ENCODE results near the gene BRWD1. TPM values are rescaled to one million over a fixed set of nuclear protein-coding genes. Genes with fewer than 3 reads are reported as not detected.
"Not testable (repeated sequence)": the region's sequence is repeated elsewhere in the genome, so short reads cannot be mapped to it uniquely, and the experiment has no call there.

The BRWD1 gene
- total and polyA plus RNA-seq, 2 donors from 2014 or later = 9.1 to 43.9 TPM

DNA sequence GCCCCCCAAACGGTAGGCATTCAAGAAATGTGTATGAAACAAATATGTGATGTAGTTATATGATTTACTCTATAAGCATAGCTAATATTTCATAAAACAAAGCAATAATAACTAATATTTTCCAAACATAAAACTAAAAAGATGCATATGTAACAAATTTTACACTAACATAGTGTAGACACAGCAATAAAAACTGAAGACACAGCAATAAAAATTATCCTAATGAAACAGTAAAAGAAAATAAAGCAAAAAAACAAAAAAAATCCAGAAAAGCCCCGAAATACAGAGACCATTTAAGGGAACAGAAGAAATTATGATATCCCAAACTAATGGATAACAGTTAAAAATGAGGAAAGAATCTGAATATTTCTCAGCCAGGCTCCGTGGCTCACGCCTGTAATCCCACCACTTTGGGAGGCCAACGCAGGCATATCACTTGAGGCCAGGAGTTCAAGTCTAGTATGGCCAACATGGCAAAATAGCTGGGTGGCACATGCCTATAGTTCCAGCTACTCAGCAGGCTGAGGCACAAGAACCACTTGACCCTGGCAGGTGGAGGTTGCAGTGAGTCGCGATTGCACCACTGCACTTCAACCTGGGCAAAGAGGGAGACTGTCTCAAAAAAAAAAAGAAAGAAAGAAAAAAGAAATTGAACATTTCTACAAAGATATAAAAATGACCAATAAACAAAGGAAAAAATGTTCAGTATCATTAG, 92.0 kb downstream of the BRWD1 start:
- FAIRE-seq (no peak), DNase-seq (no peak)
- no peaks in the 10 kb centered on the region for H3K27me3 ChIP-seq (ENCODE audit: control insufficient read depth, insufficient read depth, low read length)
- no peak overlapping the region for H3K9ac ChIP-seq (ENCODE audit: low read length in 3 of 3)
- no peaks in the 10 kb centered on the region for H3K9me3 ChIP-seq (ENCODE audit: control insufficient read depth in 2 of 3, insufficient read depth in 1 of 3, low read length in 3 of 3)
- H3K27ac ChIP-seq (ENCODE audit: low read depth in 2 of 2, low read length in 2 of 2) = no peak overlapping the region
- H3K36me3 ChIP-seq (ENCODE audit: control insufficient read depth in 2 of 3, insufficient read depth in 3 of 3, low read length in 3 of 3) = peaks cover 2 to 8% (median 5%) of the 10 kb centered on the region in 3 donors
- H3K4me3 ChIP-seq (ENCODE audit: low read length in 3 of 3) = no peak overlapping the region
- TF ChIP-seq, protein P1, sequence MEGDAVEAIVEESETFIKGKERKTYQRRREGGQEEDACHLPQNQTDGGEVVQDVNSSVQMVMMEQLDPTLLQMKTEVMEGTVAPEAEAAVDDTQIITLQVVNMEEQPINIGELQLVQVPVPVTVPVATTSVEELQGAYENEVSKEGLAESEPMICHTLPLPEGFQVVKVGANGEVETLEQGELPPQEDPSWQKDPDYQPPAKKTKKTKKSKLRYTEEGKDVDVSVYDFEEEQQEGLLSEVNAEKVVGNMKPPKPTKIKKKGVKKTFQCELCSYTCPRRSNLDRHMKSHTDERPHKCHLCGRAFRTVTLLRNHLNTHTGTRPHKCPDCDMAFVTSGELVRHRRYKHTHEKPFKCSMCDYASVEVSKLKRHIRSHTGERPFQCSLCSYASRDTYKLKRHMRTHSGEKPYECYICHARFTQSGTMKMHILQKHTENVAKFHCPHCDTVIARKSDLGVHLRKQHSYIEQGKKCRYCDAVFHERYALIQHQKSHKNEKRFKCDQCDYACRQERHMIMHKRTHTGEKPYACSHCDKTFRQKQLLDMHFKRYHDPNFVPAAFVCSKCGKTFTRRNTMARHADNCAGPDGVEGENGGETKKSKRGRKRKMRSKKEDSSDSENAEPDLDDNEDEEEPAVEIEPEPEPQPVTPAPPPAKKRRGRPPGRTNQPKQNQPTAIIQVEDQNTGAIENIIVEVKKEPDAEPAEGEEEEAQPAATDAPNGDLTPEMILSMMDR (IDR thresholded peaks at IDR 0.05; ENCODE audit: borderline replicate concordance, extremely low read depth, insufficient read depth) = no peak
- intact Hi-C loops (cut with DNase I) = no loop called here
- no peaks in the 10 kb centered on the region for H3K4me1 ChIP-seq (ENCODE audit: control insufficient read depth in 2 of 3, insufficient read depth in 2 of 3, low read depth in 1 of 3, low read length in 3 of 3)

DNA sequence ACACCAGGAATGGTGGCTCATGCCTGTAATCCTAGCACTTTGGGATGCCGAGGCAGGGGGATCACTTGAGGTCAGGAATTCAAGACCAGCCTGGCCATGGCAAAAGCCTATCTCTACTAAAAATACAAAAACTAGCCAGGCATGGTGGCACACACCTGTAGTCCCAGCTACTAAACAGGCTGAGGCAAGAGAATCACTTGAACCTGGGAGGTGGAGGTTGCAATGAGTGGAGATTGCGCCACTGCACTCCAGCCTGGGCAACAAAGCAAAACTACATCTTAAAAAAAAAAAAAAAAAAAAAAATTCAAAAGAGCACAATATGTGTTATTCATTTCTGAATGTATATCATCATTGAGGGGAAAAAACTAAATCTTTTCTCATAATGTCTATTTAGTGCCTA, 92.6 kb downstream of the BRWD1 start:
- FAIRE-seq; intact Hi-C loops (cut with DNase I); H3K4me1 ChIP-seq (ENCODE audit: control insufficient read depth in 2 of 3, insufficient read depth in 2 of 3, low read depth in 1 of 3, low read length in 3 of 3); H3K27ac ChIP-seq (ENCODE audit: low read depth in 2 of 2, low read length in 2 of 2); DNase-seq; H3K36me3 ChIP-seq (ENCODE audit: control insufficient read depth in 2 of 3, insufficient read depth in 3 of 3, low read length in 3 of 3); H3K27me3 ChIP-seq (ENCODE audit: control insufficient read depth, insufficient read depth, low read length); H3K9ac ChIP-seq (ENCODE audit: low read length in 3 of 3); H3K9me3 ChIP-seq (ENCODE audit: control insufficient read depth in 2 of 3, insufficient read depth in 1 of 3, low read length in 3 of 3); H3K4me3 ChIP-seq (ENCODE audit: low read length in 3 of 3): not testable (repeated sequence)

DNA sequence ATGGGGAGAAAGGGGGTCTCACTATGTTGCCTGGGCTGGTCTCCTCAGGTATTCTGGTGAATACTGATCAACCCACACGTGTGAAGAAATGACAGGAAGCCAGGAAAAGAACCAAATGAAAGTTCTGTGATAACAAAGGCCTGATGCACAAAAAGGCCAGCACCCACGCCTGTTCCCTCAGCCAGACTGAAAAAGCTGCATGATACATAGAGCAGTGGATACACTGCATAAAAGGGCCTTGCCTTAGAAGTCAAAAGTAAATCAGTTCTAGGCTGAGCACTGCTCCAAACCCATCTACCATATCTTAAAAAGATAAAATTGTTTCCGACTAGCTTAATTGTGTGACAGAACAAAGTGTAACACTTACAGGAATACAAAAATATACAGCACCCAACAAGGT, 93.3 kb downstream of the BRWD1 start:
- no peak overlapping the region for H3K4me3 ChIP-seq (ENCODE audit: low read length in 3 of 3)
- no peak for FAIRE-seq
- peaks cover 2 to 9% (median 8%) of the 10 kb centered on the region in 3 donors for H3K36me3 ChIP-seq (ENCODE audit: control insufficient read depth in 2 of 3, insufficient read depth in 3 of 3, low read length in 3 of 3)
- no peaks in the 10 kb centered on the region for H3K27me3 ChIP-seq (ENCODE audit: control insufficient read depth, insufficient read depth, low read length)
- no peak for DNase-seq
- intact Hi-C loops (cut with DNase I) = no loop called here
- no peak overlapping the region for H3K9ac ChIP-seq (ENCODE audit: low read length in 3 of 3)
- TF ChIP-seq, protein P1 (IDR thresholded peaks at IDR 0.05; ENCODE audit: borderline replicate concordance, extremely low read depth, insufficient read depth) = no peak
- no peaks in the 10 kb centered on the region for H3K4me1 ChIP-seq (ENCODE audit: control insufficient read depth in 2 of 3, insufficient read depth in 2 of 3, low read depth in 1 of 3, low read length in 3 of 3)
- no peak overlapping the region for H3K27ac ChIP-seq (ENCODE audit: low read depth in 2 of 2, low read length in 2 of 2)
- no peaks in the 10 kb centered on the region for H3K9me3 ChIP-seq (ENCODE audit: control insufficient read depth in 2 of 3, insufficient read depth in 1 of 3, low read length in 3 of 3)

DNA sequence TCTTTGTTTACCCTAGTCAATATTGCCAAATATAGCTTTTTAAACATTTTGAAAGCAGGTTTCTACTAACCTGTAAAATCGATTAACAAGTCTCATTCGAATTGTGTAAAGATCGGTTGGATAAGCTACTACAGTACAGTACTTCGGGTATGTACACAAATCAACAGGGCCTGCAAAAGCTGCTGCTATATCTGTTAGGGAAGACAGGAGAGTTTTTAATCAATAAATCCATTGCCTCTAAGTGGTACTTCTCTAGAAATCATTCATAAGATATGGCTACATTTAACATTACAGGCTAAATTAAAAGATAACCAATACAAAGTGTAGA, 95.4 kb downstream of the BRWD1 start:
- peaks cover 0 to 4% (median 3%) of the 10 kb centered on the region in 3 donors for H3K36me3 ChIP-seq (ENCODE audit: control insufficient read depth in 2 of 3, insufficient read depth in 3 of 3, low read length in 3 of 3)
- H3K9me3 ChIP-seq (ENCODE audit: control insufficient read depth in 2 of 3, insufficient read depth in 1 of 3, low read length in 3 of 3) = no peaks in the 10 kb centered on the region
- no peak for DNase-seq
- H3K4me3 ChIP-seq (ENCODE audit: low read length in 3 of 3) = no peak overlapping the region
- TF ChIP-seq, protein P1 (IDR thresholded peaks at IDR 0.05; ENCODE audit: borderline replicate concordance, extremely low read depth, insufficient read depth) = no peak
- intact Hi-C loops (cut with DNase I) = no loop called here
- no peak for FAIRE-seq
- no peaks in the 10 kb centered on the region for H3K27me3 ChIP-seq (ENCODE audit: control insufficient read depth, insufficient read depth, low read length)
- no peaks in the 10 kb centered on the region for H3K4me1 ChIP-seq (ENCODE audit: control insufficient read depth in 2 of 3, insufficient read depth in 2 of 3, low read depth in 1 of 3, low read length in 3 of 3)
- H3K27ac ChIP-seq (ENCODE audit: low read depth in 2 of 2, low read length in 2 of 2) = no peak overlapping the region
- H3K9ac ChIP-seq (ENCODE audit: low read length in 3 of 3) = no peak overlapping the region
